H1 (cell line): ENCODE measurements around the gene GTF2H1. TPM values are rescaled to one million over a fixed set of nuclear protein-coding genes. Genes with fewer than 3 reads are reported as not detected.

Experiments used
- CTCF ChIA-PET: fragments of 300-600 bp; sonication (Branson Sonifier 250); formaldehyde crosslinking; loops from one replicate; lab custom pipeline; 2021; ENCODE audit not compliant: partially characterized antibody; lab: Charles Lee
- POLR2A ChIA-PET: fragments of 300-600 bp; sonication (Branson Sonifier 250); formaldehyde crosslinking; loops from one replicate; lab custom pipeline; 2021; ENCODE audit warnings: inconsistent platforms; ENCODE audit not compliant: partially characterized antibody; lab: Charles Lee
- DNase-seq, 2 experiments: peaks; one replicate each; pipeline versions ENCODE4 v3.0.0 to v3.0.0-alpha.2; 2010 to 2022; ENCODE audit warnings: low spot score in 2 of 2, low read depth in 1 of 2, mixed read lengths in 1 of 2
- FAIRE-seq: peaks from 2 replicates; lab custom pipeline; 2011; peaks lifted over from hg19 to GRCh38; lab: Jason Lieb, UNC
- H2AFZ ChIP-seq: 2 replicates; pipeline ENCODE4 v1.8.1; 2012; ENCODE audit warnings: low read length, inconsistent platforms
- H2AK5ac ChIP-seq: 2 replicates; pipeline ENCODE4 v1.6.1; 2013; ENCODE audit warnings: low read depth, low read length
- H2BK120ac ChIP-seq: replicated peaks from 2 replicates; pipeline ENCODE3; 2013; ENCODE audit warnings: low read depth, low read length, inconsistent platforms
- H2BK12ac ChIP-seq: 2 replicates; pipeline ENCODE4 v1.6.1; 2013; ENCODE audit warnings: low read depth, low read length
- H2BK15ac ChIP-seq: 2 replicates; pipeline ENCODE4 v1.6.1; 2013; ENCODE audit warnings: low read length
- H2BK20ac ChIP-seq: 2 replicates; pipeline ENCODE4 v1.6.1; 2013; ENCODE audit warnings: low read length
- H2BK5ac ChIP-seq: 2 replicates; pipeline ENCODE4 v1.6.1; 2013; ENCODE audit warnings: low read depth, low read length
- H3K14ac ChIP-seq: 2 replicates; pipeline ENCODE4 v1.6.1; 2013; ENCODE audit warnings: inconsistent platforms; ENCODE audit not compliant: insufficient read length
- H3K18ac ChIP-seq: 2 replicates; pipeline ENCODE4 v1.6.1; 2013; ENCODE audit warnings: low read length; ENCODE audit errors: extremely low read depth
- H3K23ac ChIP-seq: 2 replicates; pipeline ENCODE4 v1.6.1; 2013; ENCODE audit warnings: inconsistent platforms; ENCODE audit not compliant: insufficient read length
- H3K23me2 ChIP-seq: 2 replicates; pipeline ENCODE4 v1.6.1; 2013; ENCODE audit warnings: low read depth, low read length
- H3K27ac ChIP-seq: 2 replicates; pipeline ENCODE4 v1.6.1; 2011; ENCODE audit warnings: low read depth, low read length, inconsistent platforms
- H3K27me3 ChIP-seq, 4 experiments: replicated peaks in 1 of 4; 1 replicate in 1 of 4; 2 replicates in 3 of 4; pipeline versions ENCODE4 v1.6.1 to v1.8.1; 2011 to 2013; ENCODE audit warnings: low read length in 3 of 4, mild to moderate bottlenecking in 3 of 4, inconsistent platforms in 2 of 4, mixed read lengths in 2 of 4, moderate library complexity in 1 of 4; ENCODE audit not compliant: control insufficient read depth in 3 of 4, insufficient read depth in 3 of 4; ENCODE audit errors: extremely low read depth in 1 of 4
- H3K36me3 ChIP-seq, 4 experiments: 2 replicates each; pipeline versions ENCODE4 v1.6.1 to v1.8.1; 2011 to 2013; ENCODE audit warnings: mild to moderate bottlenecking in 4 of 4, low read length in 3 of 4, moderate library complexity in 2 of 4, control low read depth in 1 of 4, inconsistent platforms in 1 of 4; ENCODE audit not compliant: insufficient read depth in 4 of 4, control insufficient read depth in 2 of 4
- H3K4ac ChIP-seq: replicated peaks from 2 replicates; pipeline ENCODE3; 2013; ENCODE audit warnings: low read length, low read depth, mixed read lengths, inconsistent platforms; ENCODE audit not compliant: insufficient read length
- H3K4me1 ChIP-seq, 4 experiments: replicated peaks in 1 of 4; 1 replicate in 1 of 4; 2 replicates in 3 of 4; pipeline versions ENCODE4 v1.6.1 to v1.8.1; 2011 to 2013; ENCODE audit warnings: low read length in 3 of 4, inconsistent platforms in 2 of 4, mixed read lengths in 1 of 4; ENCODE audit not compliant: insufficient read depth in 4 of 4, control insufficient read depth in 3 of 4
- H3K4me2 ChIP-seq, 2 experiments: 2 replicates each; pipeline versions ENCODE4 v1.6.1 to v1.8.1; 2011 to 2013; ENCODE audit warnings: low read depth in 2 of 2, low read length in 2 of 2, control low read depth in 1 of 2, inconsistent platforms in 1 of 2, mild to moderate bottlenecking in 1 of 2; ENCODE audit not compliant: insufficient read depth in 1 of 2
- H3K4me3 ChIP-seq, 4 experiments: fragments of 200-600, 300-600 bp in 1 of 4; sonication (generic), shearing (Covaris generic), sonication (Bioruptor Twin) in 1 of 4; 2 replicates each; pipeline versions ENCODE4 v1.5.1 to v1.8.1; 2011 to 2016; ENCODE audit warnings: low read length in 4 of 4, low read depth in 3 of 4, control low read depth in 2 of 4, inconsistent platforms in 2 of 4, mild to moderate bottlenecking in 2 of 4, mixed read lengths in 1 of 4, moderate library complexity in 1 of 4; ENCODE audit not compliant: insufficient read depth in 2 of 4; ENCODE audit errors: extremely low read depth in 1 of 4
- H3K56ac ChIP-seq: replicated peaks from 2 replicates; pipeline ENCODE3; 2013; ENCODE audit warnings: low read depth, mild to moderate bottlenecking, mixed read lengths, low read length, inconsistent platforms; ENCODE audit not compliant: insufficient read length
- H3K79me1 ChIP-seq: 2 replicates; pipeline ENCODE4 v1.6.1; 2013; ENCODE audit warnings: low read depth, low read length, control low read depth
- H3K79me2 ChIP-seq, 2 experiments: 2 replicates each; pipeline versions ENCODE4 v1.6.1 to v1.8.1; 2012 to 2013; ENCODE audit warnings: low read length in 2 of 2, mild to moderate bottlenecking in 2 of 2, inconsistent platforms in 1 of 2; ENCODE audit not compliant: insufficient read depth in 2 of 2, control insufficient read depth in 1 of 2
- H3K9ac ChIP-seq, 4 experiments: replicated peaks in 1 of 4; 1 replicate in 1 of 4; 2 replicates in 3 of 4; pipeline versions ENCODE4 v1.6.1 to v1.8.1; 2011 to 2013; ENCODE audit warnings: low read depth in 3 of 4, low read length in 3 of 4, control low read depth in 2 of 4, mild to moderate bottlenecking in 2 of 4, moderate library complexity in 2 of 4, inconsistent platforms in 1 of 4; ENCODE audit errors: extremely low read depth in 1 of 4
- H3K9me3 ChIP-seq, 2 experiments: 2 replicates each; pipeline versions ENCODE4 v1.6.1 to v1.8.1; 2012 to 2013; ENCODE audit warnings: mild to moderate bottlenecking in 2 of 2, moderate library complexity in 2 of 2, control low read depth in 1 of 2, inconsistent platforms in 1 of 2, low read depth in 1 of 2, low read length in 1 of 2, mixed read lengths in 1 of 2; ENCODE audit not compliant: insufficient read depth in 2 of 2
- H4K20me1 ChIP-seq, 2 experiments: replicated peaks in 1 of 2; 2 replicates each; pipeline versions ENCODE3 to v1.8.1; 2011 to 2013; ENCODE audit warnings: inconsistent platforms in 2 of 2, low read length in 2 of 2, mild to moderate bottlenecking in 1 of 2; ENCODE audit not compliant: insufficient read depth in 2 of 2, control insufficient read depth in 1 of 2
- H4K5ac ChIP-seq: 2 replicates; pipeline ENCODE4 v1.6.1; 2013; ENCODE audit warnings: low read length, low read depth, mixed read lengths, inconsistent platforms; ENCODE audit not compliant: insufficient read length
- H4K8ac ChIP-seq: 2 replicates; pipeline ENCODE4 v1.8.0; 2013; ENCODE audit warnings: mild to moderate bottlenecking, moderate library complexity, low read length, inconsistent platforms; ENCODE audit not compliant: insufficient read depth; ENCODE audit errors: extremely low read depth
- H4K91ac ChIP-seq: replicated peaks from 2 replicates; pipeline ENCODE3; 2013; ENCODE audit warnings: low read length, mixed read lengths, inconsistent platforms; ENCODE audit not compliant: insufficient read length
- BRCA1 ChIP-seq: IDR thresholded peaks from 2 replicates; pipeline ENCODE4 v1.6.1; 2012; ENCODE audit warnings: low read depth, low read length, improper control_type of control experiment
- MAFK ChIP-seq: IDR thresholded peaks from 2 replicates; pipeline ENCODE4 v1.6.1; 2012; ENCODE audit warnings: low read depth, mild to moderate bottlenecking, improper control_type of control experiment, low read length
- POU5F1 ChIP-seq: IDR thresholded peaks from 2 replicates; pipeline ENCODE4 v1.6.1; 2011; ENCODE audit warnings: low read depth, mild to moderate bottlenecking, low read length, moderate library complexity
- RAD21 ChIP-seq, 2 experiments: IDR thresholded peaks in 1 of 2; conservative IDR thresholded peaks in 1 of 2; 2 replicates each; pipeline ENCODE4 v1.6.1; 2011; ENCODE audit warnings: low read depth in 2 of 2, low read length in 2 of 2, improper control_type of control experiment in 1 of 2, inconsistent platforms in 1 of 2, mild to moderate bottlenecking in 1 of 2, moderate library complexity in 1 of 2
- SIRT6 ChIP-seq: IDR thresholded peaks from one replicate; pipeline ENCODE4 v1.7.1; 2012; ENCODE audit warnings: low read length, inconsistent platforms
- SRF ChIP-seq: IDR thresholded peaks from 2 replicates; pipeline ENCODE4 v1.6.1; 2011; ENCODE audit warnings: mild to moderate bottlenecking, low read depth, low read length, moderate library complexity
- TAF1 ChIP-seq: IDR thresholded peaks from 2 replicates; pipeline ENCODE4 v1.6.1; 2011; ENCODE audit warnings: mild to moderate bottlenecking, low read depth, low read length
- TBP ChIP-seq: IDR thresholded peaks from 2 replicates; pipeline ENCODE4 v1.6.1; 2011; ENCODE audit warnings: low read depth, low read length, improper control_type of control experiment
- WGBS, 2 experiments: shearing (Covaris generic) in 1 of 2; methylation state at CpG; one replicate each; pipeline versions ENCODE4 v1.1.6 to v1.1.7; 2013 to 2015; ENCODE audit warnings: low lambda C conversion rate in 2 of 2, mixed read lengths in 2 of 2, inconsistent platforms in 1 of 2, low coverage in 1 of 2, missing lambda C conversion rate in 1 of 2; ENCODE audit not compliant: insufficient replicate concordance in 2 of 2, insufficient coverage in 1 of 2, insufficient read length in 1 of 2; ENCODE audit errors: extremely low coverage in 1 of 2, missing lambda C conversion rate in 1 of 2; 5-methylcytosine and 5-hydroxymethylcytosine counted together
- polyA plus RNA-seq, 7 experiments: library from polyadenylated mRNA; depleted of rRNA in 3 of 7; stranded (reverse) in 5 of 7; unstranded in 2 of 7; fragments of >200 nt in 5 of 7; fragments of 200-250 nt in 2 of 7; gene quantifications; 1 replicate in 5 of 7; 2 replicates in 1 of 7; 4 replicates in 1 of 7; pipeline versions ENCODE4 v1.2.1 to v1.2.3, GENCODE V29; 2011 to 2013; ENCODE audit warnings: missing spikeins in 2 of 7, mixed read lengths in 2 of 7
- total RNA-seq: library from RNA; stranded (reverse); fragmentation: NEBNext Ultra II Directional; extraction: Animal tissue kit (Norgen Biotek cat#: 25700); gene quantifications from 2 replicates; pipeline ENCODE4 v1.2.1, GENCODE V29; 2021

The GTF2H1 gene
- total and polyA plus RNA-seq, 2 of the 8 experiments (the other 6 are each of a cell fraction or from before 2014, with no cell fraction given), result 9.1 to 26.3 TPM

DNA sequence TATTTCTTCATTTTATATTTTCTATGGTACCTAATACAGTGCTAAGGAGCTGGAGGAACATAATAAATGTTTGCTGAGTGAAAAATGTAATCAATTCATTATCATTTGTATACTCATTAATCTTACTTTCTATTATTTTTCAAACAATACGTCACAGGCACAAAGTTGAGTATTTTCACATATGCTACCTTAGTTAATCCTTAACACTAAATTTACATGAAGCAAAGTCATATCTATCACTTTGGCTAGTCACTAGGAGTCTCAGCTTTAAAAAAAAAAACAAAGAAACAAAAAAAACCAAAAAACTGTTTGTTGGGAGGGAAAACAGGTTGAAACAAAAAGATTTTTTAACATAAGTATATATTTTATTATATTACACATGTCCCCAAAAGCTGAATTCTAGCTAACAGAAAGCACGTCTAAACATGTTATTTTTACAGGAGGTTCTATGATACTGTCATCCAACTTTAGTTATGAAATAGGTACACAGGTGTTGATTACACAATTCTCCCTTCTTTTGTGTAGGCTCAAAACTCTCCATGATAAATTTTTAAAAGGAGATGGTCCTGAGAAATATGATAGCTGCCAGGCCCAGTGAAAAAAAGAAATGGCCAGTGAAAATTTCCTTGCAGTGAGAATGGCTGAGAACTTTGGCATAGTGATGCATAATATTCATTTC, 14.8 kb upstream of the GTF2H1 start:
- H3K18ac ChIP-seq, result no peak overlapping the region
- ChIA-PET CTCF (interaction anchor here (0.6 to 1.4 kb wide), 2 partner anchors 137 to 192 kb away, joined by 4 read pairs; no protein-coding TSS in a partner anchor), POLR2A (no interaction called here)
- no peak overlapping the region for H3K9ac ChIP-seq
- no peaks in the 10 kb centered on the region for H3K27me3 ChIP-seq
- H3K4me2 ChIP-seq, result no peak overlapping the region
- peaks cover 11 to 62% (median 38%) of the 10 kb centered on the region in 4 experiments for H3K36me3 ChIP-seq
- no peaks in the 10 kb centered on the region for H3K4me1 ChIP-seq
- peaks cover 0 to 4% of the 10 kb centered on the region in 2 experiments; a peak in 1 of 4 replicates for H3K79me2 ChIP-seq
- no peak overlapping the region for H2BK20ac ChIP-seq
- no peak overlapping the region for H2BK5ac ChIP-seq
- H3K23ac ChIP-seq, result no peak overlapping the region
- no peak for FAIRE-seq
- no peak overlapping the region for H4K5ac ChIP-seq
- no peak overlapping the region for H3K56ac ChIP-seq
- no peak overlapping the region for H2BK12ac ChIP-seq
- WGBS, 2 experiments, result 85% methylated on average over 2 of the region's 2 CpGs; no CpG with 5 or more reads in 1 of the 2 experiments
- peaks cover 2% of the 10 kb centered on the region; the same call in 1 of the 2 replicates for H3K79me1 ChIP-seq
- no peak overlapping the region for H3K27ac ChIP-seq
- no peak overlapping the region for H2AFZ ChIP-seq
- no peak overlapping the region for H2BK120ac ChIP-seq
- no peak overlapping the region for H4K8ac ChIP-seq
- no peak overlapping the region for H4K91ac ChIP-seq
- no peaks in the 10 kb centered on the region for H3K9me3 ChIP-seq
- no peak overlapping the region for H2AK5ac ChIP-seq
- no peaks in the 10 kb centered on the region for H3K23me2 ChIP-seq
- H3K14ac ChIP-seq, result no peak overlapping the region
- no peaks in the 10 kb centered on the region for H4K20me1 ChIP-seq
- no peak for DNase-seq
- TF ChIP-seq TBP, result no peak
- no peak for TF ChIP-seq SIRT6
- TF ChIP-seq SRF, result no peak
- TF ChIP-seq RAD21 (IDR thresholded peaks at IDR 0.05 in 1 of 2, conservative IDR thresholded peaks at IDR 0.05 in 1 of 2; ENCODE audit: low read depth in 2 of 2, low read length in 2 of 2), result no peak
- no peak for TF ChIP-seq MAFK
- TF ChIP-seq BRCA1, result no peak
- no peak for TF ChIP-seq POU5F1
- no peak for TF ChIP-seq TAF1
- no peak overlapping the region for H3K4me3 ChIP-seq
- no peak overlapping the region for H2BK15ac ChIP-seq
- H3K4ac ChIP-seq, result no peak overlapping the region
